SK-N-SH treated with all-trans-retinoic acid at 6 μM for 48 hours (cell line): ENCODE measurements around the gene ANK2.

ENCODE experiments used
- ATAC-seq: fragments of 200-7000 bp; cut with Tn5 transposase; 3 replicates; pipeline ENCODE4 v1.9.1; 2020; ENCODE audit warnings: mild to moderate bottlenecking, moderate library complexity
- ARNTL ChIP-seq: fragments of 450-650 bp; formaldehyde crosslinking; IDR thresholded peaks from 2 replicates; pipeline ENCODE4 v1.5.0; 2020; ENCODE audit warnings: low read depth, mild to moderate bottlenecking, moderate library complexity, borderline replicate concordance
- BACH2 ChIP-seq: fragments of 250-450 bp; sonication (Bioruptor Pico); IDR thresholded peaks from 2 replicates; pipeline ENCODE4 v1.9.0; 2021; ENCODE audit warnings: mild to moderate bottlenecking, borderline replicate concordance
- CREB5 ChIP-seq: fragments of 250-450 bp; sonication (Bioruptor Pico); IDR thresholded peaks from 2 replicates; pipeline ENCODE4 v1.5.1; 2020; ENCODE audit warnings: low read depth, mild to moderate bottlenecking, moderate library complexity
- CSDC2 ChIP-seq: fragments of 250-450 bp; sonication (Bioruptor Pico); IDR thresholded peaks from 2 replicates; pipeline ENCODE4 v1.5.0; 2020; ENCODE audit warnings: mild to moderate bottlenecking, moderate library complexity
- CSRNP3 ChIP-seq: fragments of 250-450 bp; sonication (Bioruptor Pico); IDR thresholded peaks from 2 replicates; pipeline ENCODE4 v1.5.1; 2021; ENCODE audit warnings: mild to moderate bottlenecking, moderate library complexity
- ESRRG ChIP-seq: fragments of 250-450 bp; sonication (Bioruptor Pico); IDR thresholded peaks from 2 replicates; pipeline ENCODE4 v1.6.1; 2021; ENCODE audit warnings: mild to moderate bottlenecking
- GLIS3 ChIP-seq: fragments of 250-450 bp; sonication (Bioruptor Pico); IDR thresholded peaks from 2 replicates; pipeline ENCODE4 v1.5.0; 2020; ENCODE audit warnings: mild to moderate bottlenecking, moderate library complexity
- ISL1 ChIP-seq: fragments of 250-450 bp; sonication (Bioruptor Pico); IDR thresholded peaks from 2 replicates; pipeline ENCODE4 v2.1.2; 2022; ENCODE audit warnings: mild to moderate bottlenecking, moderate library complexity
- OSR1 ChIP-seq: fragments of 250-450 bp; sonication (Bioruptor Pico); IDR thresholded peaks from 2 replicates; pipeline ENCODE4 v1.8.0; 2022; ENCODE audit warnings: moderate library complexity, mild to moderate bottlenecking, inconsistent platforms
- PATZ1 ChIP-seq: fragments of 250-450 bp; sonication (Bioruptor Pico); IDR thresholded peaks from 2 replicates; pipeline ENCODE4 v1.8.0; 2020; ENCODE audit warnings: mild to moderate bottlenecking, moderate library complexity, borderline replicate concordance
- POU6F1 ChIP-seq: fragments of 250-450 bp; sonication (Bioruptor Pico); IDR thresholded peaks from 2 replicates; pipeline ENCODE4 v1.8.0; 2021; ENCODE audit warnings: low read depth, mild to moderate bottlenecking, moderate library complexity, borderline replicate concordance
- PPARA ChIP-seq: fragments of 250-450 bp; sonication (Bioruptor Pico); IDR thresholded peaks from 2 replicates; pipeline ENCODE4 v1.5.0; 2020; ENCODE audit warnings: mild to moderate bottlenecking, borderline replicate concordance
- RARB ChIP-seq: fragments of 250-450 bp; sonication (Bioruptor Pico); IDR thresholded peaks from 2 replicates; pipeline ENCODE4 v1.8.0; 2021; ENCODE audit warnings: mild to moderate bottlenecking, moderate library complexity
- SNAI2 ChIP-seq: fragments of 250-450 bp; sonication (Bioruptor Pico); IDR thresholded peaks from 2 replicates; pipeline ENCODE4 v1.5.0; 2020; ENCODE audit warnings: mild to moderate bottlenecking, moderate library complexity
- TCF4 ChIP-seq: fragments of 250-450 bp; sonication (Bioruptor Pico); IDR thresholded peaks from 2 replicates; pipeline ENCODE4 v1.8.0; 2021; ENCODE audit warnings: mild to moderate bottlenecking, moderate library complexity, borderline replicate concordance
- TOX ChIP-seq: fragments of 250-450 bp; sonication (Bioruptor Pico); IDR thresholded peaks from 2 replicates; pipeline ENCODE4 v1.8.0; 2021; ENCODE audit warnings: mild to moderate bottlenecking, moderate library complexity, borderline replicate concordance
- TSHZ2 ChIP-seq: fragments of 250-450 bp; sonication (Bioruptor Pico); IDR thresholded peaks from 2 replicates; pipeline ENCODE4 v1.5.0; 2020; ENCODE audit warnings: mild to moderate bottlenecking, moderate library complexity
- ZC3H10 ChIP-seq: fragments of 250-450 bp; sonication (Bioruptor Pico); IDR thresholded peaks from 2 replicates; pipeline ENCODE4 v1.5.1; 2021; ENCODE audit warnings: mild to moderate bottlenecking, moderate library complexity
- ZFP3 ChIP-seq: fragments of 250-450 bp; sonication (Bioruptor Pico); IDR thresholded peaks from 2 replicates; pipeline ENCODE4 v1.5.0; 2020; ENCODE audit warnings: mild to moderate bottlenecking, moderate library complexity
- ZFP30 ChIP-seq: fragments of 450-650 bp; formaldehyde crosslinking; IDR thresholded peaks from 2 replicates; pipeline ENCODE4 v1.5.0; 2022; ENCODE audit warnings: mild to moderate bottlenecking, moderate library complexity
- ZNF565 ChIP-seq: fragments of 450-650 bp; formaldehyde crosslinking; conservative IDR thresholded peaks from 2 replicates; pipeline ENCODE4 v1.5.0; 2020; ENCODE audit warnings: low read depth, mild to moderate bottlenecking, moderate library complexity
- ZNF70 ChIP-seq: fragments of 450-650 bp; formaldehyde crosslinking; IDR thresholded peaks from 2 replicates; pipeline ENCODE4 v1.5.0; 2020; ENCODE audit warnings: mild to moderate bottlenecking, moderate library complexity
- ZNF8 ChIP-seq: fragments of 450-650 bp; formaldehyde crosslinking; IDR thresholded peaks from 2 replicates; pipeline ENCODE4 v1.5.0; 2020; ENCODE audit warnings: mild to moderate bottlenecking, moderate library complexity

Gene ANK2

GRCh38 chr4:113051361-113051760 lies 1.9 kb downstream of the ANK2 start:
- ATAC-seq: no peak
- no peak for TF ChIP-seq TSHZ2
- TF ChIP-seq CSRNP3 (CRISPR knock-in tag): no peak
- TF ChIP-seq SNAI2: no peak
- TF ChIP-seq PPARA (CRISPR knock-in tag): no peak
- TF ChIP-seq ZFP30: no peak
- TF ChIP-seq ARNTL (CRISPR knock-in tag): no peak
- no peak for TF ChIP-seq ZFP3 (CRISPR knock-in tag)
- no peak for TF ChIP-seq BACH2 (CRISPR knock-in tag)
- TF ChIP-seq OSR1 (CRISPR knock-in tag): no peak
- no peak for TF ChIP-seq ZNF70 (CRISPR knock-in tag)
- no peak for TF ChIP-seq CREB5 (CRISPR knock-in tag)
- TF ChIP-seq ZC3H10 (CRISPR knock-in tag): no peak
- no peak for TF ChIP-seq CSDC2 (CRISPR knock-in tag)
- TF ChIP-seq POU6F1 (CRISPR knock-in tag): no peak
- no peak for TF ChIP-seq RARB
- no peak for TF ChIP-seq ESRRG (CRISPR knock-in tag)
- TF ChIP-seq GLIS3: no peak
- TF ChIP-seq TCF4: no peak

GRCh38 chr4:113052379-113052951 lies 3.0 kb downstream of the ANK2 start:
- ATAC-seq: peak; percentile 58

More at GRCh38 chr4:113052379-113052951, 3.0 kb downstream of the ANK2 start:
- no peak for TF ChIP-seq ZFP30
- TF ChIP-seq PATZ1: no peak
- TF ChIP-seq ZFP3 (CRISPR knock-in tag): no peak
- TF ChIP-seq GLIS3: no peak
- TF ChIP-seq ZNF8 (CRISPR knock-in tag): no peak
- no peak for TF ChIP-seq CSDC2 (CRISPR knock-in tag)
- no peak for TF ChIP-seq ESRRG (CRISPR knock-in tag)
- no peak for TF ChIP-seq ZC3H10 (CRISPR knock-in tag)
- TF ChIP-seq ZNF70 (CRISPR knock-in tag): no peak
- no peak for TF ChIP-seq ISL1 (CRISPR knock-in tag)
- TF ChIP-seq CSRNP3 (CRISPR knock-in tag): no peak
- TF ChIP-seq ARNTL (CRISPR knock-in tag): no peak
- no peak for TF ChIP-seq PPARA (CRISPR knock-in tag)
- TF ChIP-seq CREB5 (CRISPR knock-in tag): no peak
- TF ChIP-seq TSHZ2: no peak
- no peak for TF ChIP-seq OSR1 (CRISPR knock-in tag)
- no peak for TF ChIP-seq TOX (CRISPR knock-in tag)
- TF ChIP-seq ZNF565 (CRISPR knock-in tag): no peak
